H9 (cell line): ENCODE data around the gene DNM1. TPM values are rescaled to one million over a fixed set of nuclear protein-coding genes. Genes with fewer than 3 reads are reported as not detected.

Source experiments
- DNase-seq: peaks from one replicate; pipeline ENCODE4 v3.0.0-alpha.2; 2017
- H2AFZ ChIP-seq: one replicate; pipeline ENCODE4 v1.6.1; 2013; ENCODE audit warnings: mild to moderate bottlenecking, low read length, control low read depth, moderate library complexity
- H2AK5ac ChIP-seq: 2 replicates; pipeline ENCODE4 v1.6.1; 2013; ENCODE audit warnings: low read length, control low read depth, mixed read lengths; ENCODE audit not compliant: insufficient read length
- H2BK120ac ChIP-seq: one replicate; pipeline ENCODE4 v1.6.1; 2013; ENCODE audit warnings: low read depth, mild to moderate bottlenecking, low read length, control low read depth, inconsistent platforms; ENCODE audit not compliant: poor library complexity, severe bottlenecking
- H2BK12ac ChIP-seq: 2 replicates; pipeline ENCODE4 v1.6.1; 2013; ENCODE audit warnings: low read length, control low read depth, mixed read lengths, low read depth; ENCODE audit not compliant: insufficient read length
- H2BK15ac ChIP-seq: 2 replicates; pipeline ENCODE4 v1.6.1; 2013; ENCODE audit warnings: low read depth, low read length, control low read depth
- H2BK20ac ChIP-seq: one replicate; pipeline ENCODE4 v1.6.1; 2013; ENCODE audit warnings: low read depth, mild to moderate bottlenecking, low read length, control low read depth, inconsistent platforms; ENCODE audit not compliant: poor library complexity, severe bottlenecking
- H2BK5ac ChIP-seq: 2 replicates; pipeline ENCODE4 v1.6.1; 2013; ENCODE audit warnings: low read length, control low read depth, mixed read lengths; ENCODE audit not compliant: insufficient read length
- H3K14ac ChIP-seq: 2 replicates; pipeline ENCODE4 v1.6.1; 2013; ENCODE audit warnings: low read length, control low read depth; ENCODE audit not compliant: insufficient read depth
- H3K18ac ChIP-seq: 2 replicates; pipeline ENCODE4 v1.6.1; 2013; ENCODE audit warnings: low read depth, mild to moderate bottlenecking, mixed read lengths, low read length, control low read depth; ENCODE audit not compliant: insufficient read length
- H3K23ac ChIP-seq: 2 replicates; pipeline ENCODE4 v1.6.1; 2013; ENCODE audit warnings: low read length, control low read depth, mixed read lengths, low read depth; ENCODE audit not compliant: insufficient read length
- H3K23me2 ChIP-seq: 2 replicates; pipeline ENCODE4 v1.6.1; 2013; ENCODE audit warnings: low read depth, mild to moderate bottlenecking, mixed read lengths, low read length, control low read depth; ENCODE audit not compliant: insufficient read length, poor library complexity, severe bottlenecking
- H3K27ac ChIP-seq: 2 replicates; pipeline ENCODE4 v1.5.1; 2013; ENCODE audit warnings: low read length, control low read depth, mixed read lengths, low read depth; ENCODE audit not compliant: insufficient read length
- H3K27me3 ChIP-seq: 2 replicates; pipeline ENCODE4 v1.6.1; 2013; ENCODE audit warnings: low read length, control low read depth, inconsistent platforms; ENCODE audit not compliant: insufficient read depth
- H3K4ac ChIP-seq: 2 replicates; pipeline ENCODE4 v1.6.1; 2013; ENCODE audit warnings: low read depth, mild to moderate bottlenecking, control low read depth, inconsistent platforms, low read length, moderate library complexity
- H3K4me1 ChIP-seq: 2 replicates; pipeline ENCODE4 v1.6.1; 2013; ENCODE audit warnings: low read length, control low read depth, inconsistent platforms; ENCODE audit not compliant: insufficient read depth
- H3K4me2 ChIP-seq: 2 replicates; pipeline ENCODE4 v1.6.1; 2013; ENCODE audit warnings: low read length, control low read depth, mixed read lengths; ENCODE audit not compliant: insufficient read length, insufficient read depth
- H3K56ac ChIP-seq: 2 replicates; pipeline ENCODE4 v1.6.1; 2013; ENCODE audit warnings: low read depth, mild to moderate bottlenecking, mixed read lengths, low read length, control low read depth; ENCODE audit not compliant: insufficient read length
- H3K79me1 ChIP-seq: 2 replicates; pipeline ENCODE4 v1.6.1; 2013; ENCODE audit warnings: low read depth, mild to moderate bottlenecking, moderate library complexity, low read length, control low read depth, inconsistent platforms; ENCODE audit not compliant: insufficient read depth, poor library complexity, severe bottlenecking
- H3K79me2 ChIP-seq: 2 replicates; pipeline ENCODE4 v1.6.1; 2013; ENCODE audit warnings: low read length, control low read depth, inconsistent platforms; ENCODE audit not compliant: insufficient read depth
- H3K9ac ChIP-seq: 2 replicates; pipeline ENCODE4 v1.6.1; 2013; ENCODE audit warnings: low read length, control low read depth, mixed read lengths; ENCODE audit not compliant: insufficient read length; ENCODE audit errors: extremely low read depth
- H3K9me3 ChIP-seq: one replicate; pipeline ENCODE4 v1.6.1; 2013; ENCODE audit warnings: low read depth, low read length, inconsistent platforms; ENCODE audit not compliant: control insufficient read depth
- H3T11ph ChIP-seq: one replicate; pipeline ENCODE4 v1.6.1; 2013; ENCODE audit warnings: mild to moderate bottlenecking, low read length, control low read depth, inconsistent platforms
- H4K20me1 ChIP-seq: one replicate; pipeline ENCODE4 v1.6.1; 2013; ENCODE audit not compliant: control insufficient read depth, insufficient read length, insufficient read depth
- H4K5ac ChIP-seq: 2 replicates; pipeline ENCODE4 v1.6.1; 2013; ENCODE audit warnings: low read depth, mild to moderate bottlenecking, mixed read lengths, low read length, control low read depth; ENCODE audit not compliant: insufficient read length
- H4K8ac ChIP-seq: replicated peaks from 2 replicates; pipeline ENCODE4 v1.6.1; 2013; ENCODE audit warnings: low read length, control low read depth, mixed read lengths, low read depth; ENCODE audit not compliant: insufficient read length
- H4K91ac ChIP-seq: 2 replicates; pipeline ENCODE4 v1.6.1; 2013; ENCODE audit warnings: low read depth, mild to moderate bottlenecking, moderate library complexity, mixed read lengths, low read length, control low read depth; ENCODE audit not compliant: insufficient read length
- H3K27ac Mint-ChIP-seq, 3 experiments: 2 replicates in 2 of 3; 3 replicates in 1 of 3; pipeline ENCODE4 v1.8.0; 2020 to 2021; ENCODE audit warnings: mixed read lengths in 3 of 3, mild to moderate bottlenecking in 1 of 3, moderate library complexity in 1 of 3
- H3K27me3 Mint-ChIP-seq: 2 replicates; pipeline ENCODE4 v1.8.0; 2021; ENCODE audit warnings: low read depth, mild to moderate bottlenecking, moderate library complexity, mixed read lengths
- H3K36me3 Mint-ChIP-seq, 3 experiments: 2 replicates in 2 of 3; 3 replicates in 1 of 3; pipeline ENCODE4 v1.8.0; 2020 to 2021; ENCODE audit warnings: low read depth in 3 of 3, mixed read lengths in 3 of 3; ENCODE audit not compliant: insufficient read depth in 1 of 3
- H3K4me1 Mint-ChIP-seq, 2 experiments: 2 replicates each; pipeline ENCODE4 v1.8.0; 2020; ENCODE audit warnings: mixed read lengths in 2 of 2
- H3K4me3 Mint-ChIP-seq, 2 experiments: 2 replicates in 1 of 2; 3 replicates in 1 of 2; pipeline ENCODE4 v1.8.0; 2020 to 2021; ENCODE audit warnings: mild to moderate bottlenecking in 2 of 2, mixed read lengths in 2 of 2, moderate library complexity in 1 of 2
- H3K9me3 Mint-ChIP-seq, 2 experiments: 2 replicates in 1 of 2; 3 replicates in 1 of 2; pipeline ENCODE4 v1.8.0; 2020; ENCODE audit warnings: mild to moderate bottlenecking in 2 of 2, mixed read lengths in 2 of 2, moderate library complexity in 1 of 2
- WGBS: extraction: QIAGEN DNeasy Blood & Tissue Kit; methylation state at CpG from one replicate; pipeline ENCODE4 v1.1.7; 2013; ENCODE audit warnings: missing lambda C conversion rate, low lambda C conversion rate, mixed read lengths; ENCODE audit not compliant: insufficient read length; ENCODE audit errors: extremely low coverage; 5-methylcytosine and 5-hydroxymethylcytosine counted together
- total RNA-seq: library from RNA; stranded (reverse); gene quantifications from 2 replicates; pipeline ENCODE4 v1.2.1, GENCODE V29; 2021
- TF ChIP-seq, protein P1 (sequence below): fragments of 200-600 bp; sonication (generic); conservative IDR thresholded peaks from 3 replicates; pipeline ENCODE4 v1.8.0; 2021; ENCODE audit warnings: antibody characterized with exemption, mild to moderate bottlenecking

The DNM1 gene
- total RNA-seq, 1 experiment from 2014 or later = 58.0 TPM

DNA sequence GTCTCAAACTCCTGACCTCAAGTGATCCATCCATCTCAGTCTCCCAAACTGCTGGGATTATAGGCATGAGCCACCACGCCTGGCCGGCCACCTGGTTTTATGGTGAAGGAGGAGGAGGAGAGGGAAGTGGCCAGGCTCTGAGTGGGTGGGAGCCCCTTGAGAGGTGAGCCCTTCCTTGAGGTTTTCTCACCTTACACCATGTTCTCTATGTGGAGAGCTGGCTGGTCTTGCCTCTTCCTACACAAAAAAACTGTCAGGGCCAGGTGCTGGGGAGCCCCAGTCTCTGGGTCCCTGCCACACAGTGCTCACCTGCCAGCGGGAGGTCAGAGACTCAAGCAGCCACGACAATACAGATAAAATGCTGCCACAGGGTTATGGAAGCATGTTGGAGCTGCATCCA is 91.0 kb downstream of the DNM1 start:
- no peak overlapping the region for H3K27ac ChIP-seq
- no peak overlapping the region for H2AK5ac ChIP-seq
- TF ChIP-seq, protein P1, sequence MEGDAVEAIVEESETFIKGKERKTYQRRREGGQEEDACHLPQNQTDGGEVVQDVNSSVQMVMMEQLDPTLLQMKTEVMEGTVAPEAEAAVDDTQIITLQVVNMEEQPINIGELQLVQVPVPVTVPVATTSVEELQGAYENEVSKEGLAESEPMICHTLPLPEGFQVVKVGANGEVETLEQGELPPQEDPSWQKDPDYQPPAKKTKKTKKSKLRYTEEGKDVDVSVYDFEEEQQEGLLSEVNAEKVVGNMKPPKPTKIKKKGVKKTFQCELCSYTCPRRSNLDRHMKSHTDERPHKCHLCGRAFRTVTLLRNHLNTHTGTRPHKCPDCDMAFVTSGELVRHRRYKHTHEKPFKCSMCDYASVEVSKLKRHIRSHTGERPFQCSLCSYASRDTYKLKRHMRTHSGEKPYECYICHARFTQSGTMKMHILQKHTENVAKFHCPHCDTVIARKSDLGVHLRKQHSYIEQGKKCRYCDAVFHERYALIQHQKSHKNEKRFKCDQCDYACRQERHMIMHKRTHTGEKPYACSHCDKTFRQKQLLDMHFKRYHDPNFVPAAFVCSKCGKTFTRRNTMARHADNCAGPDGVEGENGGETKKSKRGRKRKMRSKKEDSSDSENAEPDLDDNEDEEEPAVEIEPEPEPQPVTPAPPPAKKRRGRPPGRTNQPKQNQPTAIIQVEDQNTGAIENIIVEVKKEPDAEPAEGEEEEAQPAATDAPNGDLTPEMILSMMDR = no peak
- no peak overlapping the region for H3K56ac ChIP-seq
- no CpG with 5 or more reads among the region's 4 CpGs for WGBS
- H3K4me2 ChIP-seq = no peak overlapping the region
- no peak overlapping the region for H3K4me3 Mint-ChIP-seq
- H4K91ac ChIP-seq = no peak overlapping the region
- H4K20me1 ChIP-seq = no peaks in the 10 kb centered on the region
- H2BK5ac ChIP-seq = no peak overlapping the region
- H3K27me3 ChIP-seq = no peaks in the 10 kb centered on the region
- H3K79me1 ChIP-seq = no peaks in the 10 kb centered on the region
- no peaks in the 10 kb centered on the region for H3K4me1 ChIP-seq
- H2BK20ac ChIP-seq = no peak overlapping the region
- no peak overlapping the region for H2BK15ac ChIP-seq
- H3K27ac Mint-ChIP-seq = peak overlapping the region in 1 of 3 experiments; percentile 36; a peak in 1 of 7 replicates
- H3T11ph ChIP-seq = no peak overlapping the region
- H3K23me2 ChIP-seq = no peaks in the 10 kb centered on the region
- no peaks in the 10 kb centered on the region for H3K9me3 Mint-ChIP-seq
- peaks cover 4% of the 10 kb centered on the region; the same call in 1 of the 2 replicates for H3K27me3 Mint-ChIP-seq
- H2BK12ac ChIP-seq = no peak overlapping the region
- H3K4me1 Mint-ChIP-seq = peaks cover 2 to 4% of the 10 kb centered on the region in 2 experiments
- H3K79me2 ChIP-seq = no peaks in the 10 kb centered on the region
- H3K9ac ChIP-seq = no peak overlapping the region
- H4K8ac ChIP-seq = no peak overlapping the region
- H3K14ac ChIP-seq = no peak overlapping the region
- no peak overlapping the region for H3K4ac ChIP-seq
- H4K5ac ChIP-seq = no peak overlapping the region
- H3K9me3 ChIP-seq = no peaks in the 10 kb centered on the region
- H3K36me3 Mint-ChIP-seq = peaks cover under 1% of the 10 kb centered on the region in 3 experiments; a peak in 2 of 7 replicates
- H3K23ac ChIP-seq = no peak overlapping the region
- no peak overlapping the region for H2AFZ ChIP-seq
- H3K18ac ChIP-seq = no peak overlapping the region
- DNase-seq = no peak
- no peak overlapping the region for H2BK120ac ChIP-seq
